Measurements from ENCODE around the gene LRP10.

DNA sequence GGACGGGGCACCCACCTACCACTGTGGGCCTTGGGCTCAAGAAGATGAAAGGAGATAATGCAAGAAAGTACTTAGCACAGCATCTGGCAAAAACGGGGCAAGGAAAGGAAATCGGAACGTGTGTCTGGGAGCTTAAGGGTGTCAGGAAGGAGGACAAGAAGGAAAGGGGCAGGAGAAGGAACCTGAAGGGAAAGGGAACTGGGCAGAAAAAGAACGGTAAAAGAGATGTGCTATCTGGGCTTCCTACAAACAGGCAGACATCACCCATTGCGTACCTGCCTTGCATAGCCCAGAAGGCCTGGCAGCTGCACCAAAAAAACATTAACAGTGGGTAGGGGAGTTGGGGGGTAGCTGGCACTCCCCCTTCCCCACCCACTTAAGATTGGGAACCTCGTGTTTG lies 10.5 kb downstream of the LRP10 start:
- no peak for TF ChIP-seq CTCF (IDR thresholded peaks at IDR 0.05; ENCODE audit: poor library complexity)
- TF ChIP-seq EZH2 (IDR thresholded peaks at IDR 0.05; ENCODE audit: borderline replicate concordance) = no peak
- TF ChIP-seq EZH2phosphoT487 (IDR thresholded peaks at IDR 0.05; ENCODE audit: low read depth, severe bottlenecking, unreplicated experiment) = no peak

Data from hepatocyte (in vitro differentiated cells).